ENCODE results near the gene RNF4. TPM values are rescaled to one million over a fixed set of nuclear protein-coding genes. Genes with fewer than 3 reads are reported as not detected.
A peak's percentile ranks its signal among the peaks of the same experiment; 100 is the strongest.

The RNF4 gene
- total RNA-seq, 1 donor from 2014 or later = 26.0 TPM

DNA sequence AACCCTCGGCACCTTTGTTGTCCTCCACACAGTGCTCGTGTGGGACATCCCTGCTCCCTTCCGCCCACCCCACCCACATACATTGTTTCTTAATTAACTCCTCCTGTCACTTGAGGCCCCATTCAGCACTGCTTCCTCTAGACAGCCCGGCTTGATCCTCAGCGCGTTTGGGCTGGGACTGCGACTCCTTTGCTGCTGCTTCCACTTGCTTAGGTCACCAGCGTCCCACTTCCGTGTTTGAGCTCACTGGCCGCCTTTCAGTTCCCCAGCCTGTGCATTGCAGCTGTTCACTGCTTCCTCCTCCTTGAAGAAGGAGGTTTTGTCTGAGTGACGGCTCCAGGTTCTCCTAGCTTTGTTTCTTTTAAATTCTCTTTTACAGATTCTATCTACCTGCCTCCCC, 16.1 kb downstream of the RNF4 start:
- peak overlapping the region; percentile 78 for H3K27ac ChIP-seq (replicated peaks)
- H3K4me3 ChIP-seq = peak overlapping the region; percentile 32
- no peaks in the 10 kb centered on the region for H3K9me3 ChIP-seq (replicated peaks)
- TF ChIP-seq, protein P1, sequence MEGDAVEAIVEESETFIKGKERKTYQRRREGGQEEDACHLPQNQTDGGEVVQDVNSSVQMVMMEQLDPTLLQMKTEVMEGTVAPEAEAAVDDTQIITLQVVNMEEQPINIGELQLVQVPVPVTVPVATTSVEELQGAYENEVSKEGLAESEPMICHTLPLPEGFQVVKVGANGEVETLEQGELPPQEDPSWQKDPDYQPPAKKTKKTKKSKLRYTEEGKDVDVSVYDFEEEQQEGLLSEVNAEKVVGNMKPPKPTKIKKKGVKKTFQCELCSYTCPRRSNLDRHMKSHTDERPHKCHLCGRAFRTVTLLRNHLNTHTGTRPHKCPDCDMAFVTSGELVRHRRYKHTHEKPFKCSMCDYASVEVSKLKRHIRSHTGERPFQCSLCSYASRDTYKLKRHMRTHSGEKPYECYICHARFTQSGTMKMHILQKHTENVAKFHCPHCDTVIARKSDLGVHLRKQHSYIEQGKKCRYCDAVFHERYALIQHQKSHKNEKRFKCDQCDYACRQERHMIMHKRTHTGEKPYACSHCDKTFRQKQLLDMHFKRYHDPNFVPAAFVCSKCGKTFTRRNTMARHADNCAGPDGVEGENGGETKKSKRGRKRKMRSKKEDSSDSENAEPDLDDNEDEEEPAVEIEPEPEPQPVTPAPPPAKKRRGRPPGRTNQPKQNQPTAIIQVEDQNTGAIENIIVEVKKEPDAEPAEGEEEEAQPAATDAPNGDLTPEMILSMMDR (IDR thresholded peaks at IDR 0.05; ENCODE audit: borderline replicate concordance) = no peak
- intact Hi-C loops (cut with micrococcal nuclease) = no loop called here
- no peaks in the 10 kb centered on the region for H3K27me3 ChIP-seq (ENCODE audit: low read depth)
- H3K36me3 ChIP-seq = peaks cover 2% of the 10 kb centered on the region
- DNase-seq = peak; percentile 77
- peaks cover 99% of the 10 kb centered on the region for H3K4me1 ChIP-seq

DNA sequence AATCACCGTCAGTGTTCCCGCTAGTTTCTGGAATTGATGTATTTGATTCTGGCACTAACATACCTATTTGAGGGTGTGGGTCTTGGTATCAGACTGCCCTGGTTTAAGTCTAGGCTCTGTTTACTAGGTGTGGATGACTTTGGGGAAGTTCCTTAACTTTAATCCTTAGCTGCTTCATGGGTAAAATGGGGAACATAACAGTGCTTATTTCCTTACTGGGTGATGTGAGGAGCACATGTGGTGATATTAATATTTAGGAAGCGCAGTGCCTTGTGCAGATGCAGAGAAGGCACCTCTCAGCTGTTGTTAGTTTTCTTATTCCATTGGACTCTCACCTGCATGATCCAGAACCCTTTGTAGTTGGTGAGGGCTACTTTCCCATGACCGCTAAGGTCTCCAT, 17.1 kb downstream of the RNF4 start:
- Histone ChIP-seq H3K27ac (replicated peaks) (peak overlapping the region; percentile 78), H3K27me3 (ENCODE audit: low read depth) (no peaks in the 10 kb centered on the region), H3K4me3 (no peak overlapping the region), H3K36me3 (peaks cover 11% of the 10 kb centered on the region), H3K9me3 (replicated peaks) (no peaks in the 10 kb centered on the region), H3K4me1 (peaks cover 99% of the 10 kb centered on the region)
- TF ChIP-seq, protein P1 (IDR thresholded peaks at IDR 0.05; ENCODE audit: borderline replicate concordance) = no peak
- DNase-seq = no peak
- intact Hi-C loops (cut with micrococcal nuclease) = no loop called here

DNA sequence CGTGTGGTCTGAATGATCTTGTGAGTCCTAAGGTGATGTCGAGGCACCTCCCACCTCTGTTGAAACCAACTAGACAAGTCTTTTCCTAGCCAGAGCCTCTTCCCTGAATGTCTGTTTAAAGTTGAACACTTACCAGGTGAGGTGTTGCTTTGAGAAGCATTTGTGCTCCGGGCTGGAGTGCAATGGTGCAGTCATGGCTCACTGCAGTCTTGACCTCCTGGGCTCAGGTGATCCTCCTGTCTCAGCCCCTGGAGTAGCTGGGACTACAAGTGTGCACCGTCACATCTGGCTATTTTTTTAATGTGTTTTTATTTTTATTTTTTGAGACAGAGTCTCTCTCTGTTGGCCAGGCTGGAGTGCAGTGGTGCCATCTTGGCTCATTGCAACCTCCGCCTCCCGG, 18.1 kb downstream of the RNF4 start:
- TF ChIP-seq, protein P1 (IDR thresholded peaks at IDR 0.05; ENCODE audit: borderline replicate concordance) = no peak
- intact Hi-C loops (cut with micrococcal nuclease) = no loop called here
- no peak for DNase-seq

DNA sequence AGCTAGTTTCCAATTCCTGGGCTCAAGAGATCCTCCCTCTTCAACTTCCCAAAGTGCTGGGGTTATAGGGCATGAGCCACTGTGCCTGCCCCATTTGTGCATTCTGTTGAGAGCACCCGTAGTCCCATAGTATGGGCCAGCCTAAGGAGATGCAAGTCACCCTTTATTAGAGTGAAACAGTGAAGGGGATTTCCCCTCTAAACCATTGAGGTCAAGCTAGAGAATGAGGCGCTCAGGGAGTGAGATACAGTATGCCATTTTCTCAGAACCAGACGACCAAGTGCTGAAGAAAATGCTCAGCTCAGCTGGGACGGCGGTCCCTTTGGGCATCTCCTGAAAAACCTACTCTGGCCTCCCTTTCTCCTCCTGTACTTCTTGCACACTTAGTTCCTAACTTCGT, 18.7 kb downstream of the RNF4 start:
- no peak for DNase-seq
- Histone ChIP-seq H3K27ac (replicated peaks) (no peak overlapping the region), H3K9me3 (replicated peaks) (no peaks in the 10 kb centered on the region), H3K4me1 (peaks cover 89% of the 10 kb centered on the region), H3K36me3 (peaks cover 28% of the 10 kb centered on the region), H3K27me3 (ENCODE audit: low read depth) (no peaks in the 10 kb centered on the region), H3K4me3 (no peak overlapping the region)
- TF ChIP-seq, protein P1 (IDR thresholded peaks at IDR 0.05; ENCODE audit: borderline replicate concordance) = no peak
- intact Hi-C loops (cut with micrococcal nuclease) = no loop called here

More for the DNA sequence above, 18.1 kb downstream of the RNF4 start:
- Histone ChIP-seq H3K36me3 (peaks cover 22% of the 10 kb centered on the region), H3K27ac (replicated peaks) (peak overlapping the region; percentile 78), H3K27me3 (ENCODE audit: low read depth) (no peaks in the 10 kb centered on the region), H3K9me3 (replicated peaks) (no peaks in the 10 kb centered on the region), H3K4me3 (no peak overlapping the region), H3K4me1 (peaks cover 89% of the 10 kb centered on the region)

DNA sequence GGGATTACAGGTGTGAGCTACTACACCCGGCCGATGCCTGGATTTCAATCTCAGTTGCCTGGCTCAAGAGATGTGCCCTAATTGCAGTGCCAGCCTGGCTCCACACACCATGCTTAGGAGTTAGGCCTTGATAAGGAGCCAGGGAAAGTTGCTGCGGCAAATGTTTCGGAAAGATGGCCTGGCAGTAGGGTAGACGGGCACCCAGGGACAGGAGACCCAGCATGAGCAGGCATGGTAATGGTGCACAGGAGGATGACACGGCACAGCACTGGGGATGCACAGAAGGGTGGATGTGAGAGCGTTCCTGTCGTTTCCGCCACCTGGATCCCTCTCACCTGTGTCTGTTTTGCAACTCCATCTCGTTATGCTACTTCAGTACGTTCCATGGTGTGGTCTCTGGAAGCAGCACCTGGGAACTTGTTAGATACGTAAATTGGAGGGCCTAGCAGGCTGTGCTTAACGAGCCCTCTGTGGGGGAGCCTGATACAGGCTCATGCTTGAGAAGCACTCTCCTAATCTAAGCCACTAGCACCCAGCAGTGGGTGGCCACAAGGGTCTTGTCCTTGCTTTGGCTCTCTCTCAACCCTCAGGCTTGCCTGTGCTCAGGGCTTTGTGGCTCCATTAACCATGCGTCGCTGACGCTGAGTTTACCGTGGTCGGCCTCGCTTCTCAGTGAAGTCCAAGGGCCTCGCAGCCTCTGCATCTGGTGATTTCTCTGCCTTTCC, 20.3 kb downstream of the RNF4 start:
- peaks cover 37% of the 10 kb centered on the region for H3K36me3 ChIP-seq
- no peaks in the 10 kb centered on the region for H3K27me3 ChIP-seq (ENCODE audit: low read depth)
- H3K4me3 ChIP-seq = no peak overlapping the region
- peaks cover 90% of the 10 kb centered on the region for H3K4me1 ChIP-seq
- DNase-seq = no peak
- no peaks in the 10 kb centered on the region for H3K9me3 ChIP-seq (replicated peaks)
- intact Hi-C loops (cut with micrococcal nuclease) = no loop called here
- TF ChIP-seq, protein P1 (IDR thresholded peaks at IDR 0.05; ENCODE audit: borderline replicate concordance) = no peak
- H3K27ac ChIP-seq (replicated peaks) = peak overlapping the region; percentile 27
